NB4 (cell line): Measurements from ENCODE around the gene SNU13.
"Not testable (repeated sequence)": the region's sequence is repeated elsewhere in the genome, so short reads cannot be mapped to it uniquely, and the experiment has no call there.

Source experiments
- DNase-seq: peaks from one replicate; pipeline ENCODE4 v3.0.0; 2010; ENCODE audit warnings: low read depth
- H3K4me3 ChIP-seq: one replicate; pipeline ENCODE4 v1.5.1; 2011; ENCODE audit warnings: mild to moderate bottlenecking, low read depth, low read length, moderate library complexity
- CTCF ChIP-seq: IDR thresholded peaks from one replicate; pipeline ENCODE4 v1.5.1; 2012; ENCODE audit warnings: low read depth, low read length
- MYC ChIP-seq: IDR thresholded peaks from 2 replicates; pipeline ENCODE4 v1.6.1; 2011; ENCODE audit warnings: low read depth, low read length
- POLR2A ChIP-seq: IDR thresholded peaks from 2 replicates; pipeline ENCODE4 v1.6.1; 2011; ENCODE audit warnings: mild to moderate bottlenecking; ENCODE audit not compliant: insufficient read length; ENCODE audit errors: extremely low read depth
- TF ChIP-seq, protein P1 (sequence below): IDR thresholded peaks from 2 replicates; pipeline ENCODE4 v1.6.1; 2011; ENCODE audit warnings: low read depth, low read length

The SNU13 gene

DNA sequence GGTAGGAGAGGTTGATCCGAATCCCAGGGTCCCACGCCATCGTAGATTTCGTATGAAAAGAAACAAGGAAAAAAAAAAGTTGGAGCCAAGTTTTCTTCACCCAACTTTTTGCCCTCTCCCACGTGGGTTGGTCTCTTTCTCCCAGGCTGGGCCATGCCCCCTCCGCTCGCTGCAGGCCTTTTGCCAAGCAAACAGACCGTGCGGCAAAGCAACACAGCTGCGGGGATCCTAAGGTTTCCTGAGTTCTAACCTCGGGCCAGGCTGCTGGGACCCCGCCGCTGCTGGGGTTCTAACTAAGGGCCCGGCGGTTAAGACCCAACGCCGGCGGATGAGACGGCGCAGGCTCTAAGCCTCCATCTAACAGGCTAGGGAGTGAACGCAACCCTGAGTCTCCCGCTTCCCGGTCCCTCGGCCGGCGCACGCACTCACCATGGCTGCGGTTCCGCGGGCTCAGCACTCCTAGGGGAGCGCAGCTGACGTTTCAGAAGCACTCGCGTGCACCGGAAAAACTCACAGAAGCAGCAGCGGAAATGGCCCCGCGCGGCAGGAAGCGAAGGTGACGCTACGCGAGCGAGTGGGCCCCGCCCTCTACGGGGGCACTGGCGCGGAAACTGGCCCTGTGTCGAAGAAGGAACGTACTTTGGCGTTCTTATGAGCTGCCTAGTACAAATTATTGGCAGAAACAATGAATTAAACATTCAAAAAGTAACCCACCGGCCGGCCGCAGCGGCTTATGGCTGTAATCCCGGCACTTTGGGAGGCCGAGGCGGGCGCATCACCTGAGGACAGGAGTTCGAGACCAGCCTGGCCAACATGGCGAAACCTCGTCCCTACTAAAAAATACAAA is at the start of gene SNU13:
SNU13 (minus strand) TSS at position 503 of the 847 bp plus-strand sequence; CDS start at position 432, 71 bp downstream.
- peak within 1 kb of the TSS; percentile 100 for H3K4me3 ChIP-seq
- peak; percentile 95 for DNase-seq
- peak; percentile 70 for TF ChIP-seq POLR2A
- TF ChIP-seq, protein P1, sequence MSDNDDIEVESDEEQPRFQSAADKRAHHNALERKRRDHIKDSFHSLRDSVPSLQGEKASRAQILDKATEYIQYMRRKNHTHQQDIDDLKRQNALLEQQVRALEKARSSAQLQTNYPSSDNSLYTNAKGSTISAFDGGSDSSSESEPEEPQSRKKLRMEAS = peak; percentile 75
- TF ChIP-seq CTCF = no peak
- peak; percentile 76 for TF ChIP-seq MYC

- not testable (repeated sequence) for H3K4me3 ChIP-seq, DNase-seq
Measured at GRCh38 chr22:41733241-41733640, 44.6 kb upstream of the SNU13 start.

DNA sequence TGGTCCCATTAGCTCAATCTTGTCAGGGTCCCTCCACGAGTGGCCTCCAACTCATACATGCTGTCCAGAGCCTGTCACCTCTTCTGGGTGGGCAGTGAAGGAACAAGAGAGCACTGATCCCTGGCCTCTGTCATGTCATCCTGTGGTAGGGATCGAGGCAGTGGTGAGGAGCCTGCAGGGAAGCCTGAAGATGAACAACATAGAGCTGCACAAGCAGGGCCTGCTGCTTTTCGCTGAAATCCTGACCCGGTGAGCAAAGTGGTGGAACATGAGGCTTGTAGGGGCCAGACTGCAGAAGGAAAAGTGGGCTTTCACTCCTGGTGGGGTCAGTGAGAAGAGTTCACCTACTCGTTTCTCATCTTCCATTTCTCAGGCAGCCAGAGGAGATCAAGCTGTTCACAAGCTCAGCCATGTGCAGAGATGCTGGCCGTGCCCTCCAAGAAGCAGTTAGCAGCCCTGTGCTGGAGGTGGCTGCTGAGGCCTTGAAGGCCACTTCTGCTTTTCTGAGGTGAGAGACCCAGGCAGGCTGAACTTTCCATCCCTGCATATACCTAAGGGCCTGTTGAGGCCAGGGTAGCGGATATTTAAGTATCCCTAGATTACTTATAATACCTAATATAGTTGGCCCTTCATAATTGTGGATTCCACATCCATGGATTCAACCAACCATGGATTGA is 43.6 kb upstream of the SNU13 start:
- H3K4me3 ChIP-seq = no peak overlapping the region
- peak; percentile 33 for DNase-seq
- no peak for TF ChIP-seq CTCF
- TF ChIP-seq, protein P1 = no peak
- no peak for TF ChIP-seq MYC
- TF ChIP-seq POLR2A = no peak

- TF ChIP-seq, protein P1 = no peak
- TF ChIP-seq POLR2A (no peak), CTCF (no peak), MYC (no peak)
- H3K4me3 ChIP-seq = no peak overlapping the region
- DNase-seq = no peak
Measured at GRCh38 chr22:41731609-41732008, 42.9 kb upstream of the SNU13 start.

GRCh38 chr22:41725510-41726110 is 36.9 kb upstream of the SNU13 start:
- TF ChIP-seq MYC (no peak), POLR2A (no peak), CTCF (no peak)
- TF ChIP-seq, protein P1 = no peak
- no peak overlapping the region for H3K4me3 ChIP-seq
- DNase-seq = peak; percentile 53

DNA sequence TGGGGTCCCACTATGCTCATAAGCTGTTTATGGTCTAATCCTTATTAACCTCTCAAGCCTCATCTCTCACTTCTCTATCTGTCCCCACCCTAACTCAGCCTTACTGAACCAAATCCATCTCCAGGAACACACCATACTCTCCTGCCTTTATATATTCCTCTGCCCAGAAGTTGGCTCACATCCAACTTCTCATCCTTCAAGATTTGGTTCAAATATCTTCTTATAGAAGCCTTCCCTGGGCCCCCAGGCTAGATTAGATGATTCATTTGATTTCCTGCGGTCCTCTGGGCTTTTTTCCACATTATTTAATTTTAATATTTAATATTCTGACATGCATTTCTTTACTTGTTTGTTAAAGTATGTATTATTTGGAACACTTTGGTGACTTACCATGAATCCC is 33.8 kb upstream of the SNU13 start:
- TF ChIP-seq POLR2A (no peak), CTCF (no peak), MYC (no peak)
- TF ChIP-seq, protein P1 = no peak
- DNase-seq = no peak
- H3K4me3 ChIP-seq = no peak overlapping the region
